PC-9 (cell line): ENCODE measurements around the gene PKIB. TPM values are rescaled to one million over a fixed set of nuclear protein-coding genes. Genes with fewer than 3 reads are reported as not detected.
A peak's percentile ranks its signal among the peaks of the same experiment; 100 is the strongest.

Experiments
- BruUV-seq: library from RNA; stranded (reverse); fragments of 400-500 nt; replicated peaks from 2 replicates; lab custom pipeline; 2021; lab: Mats Ljungman, UMichigan
- CTCF ChIA-PET: fragments of 300-600 bp; sonication (Branson Sonifier 250); formaldehyde crosslinking; loops from one replicate; lab custom pipeline; 2022; ENCODE audit warnings: antibody characterized with exemption; lab: Charles Lee
- POLR2A ChIA-PET: fragments of 300-600 bp; sonication (Branson Sonifier 250); formaldehyde crosslinking; loops from one replicate; lab custom pipeline; 2022; ENCODE audit warnings: antibody characterized with exemption; ENCODE audit not compliant: unreplicated experiment; lab: Charles Lee
- DNase-seq, 2 experiments: peaks; one replicate each; pipeline versions ENCODE4 v3.0.0 to v3.0.0-alpha.2; 2015 to 2022; ENCODE audit warnings: mixed read lengths in 1 of 2
- H2AFZ ChIP-seq: fragments of 200-600 bp; sonication (generic); 2 replicates; pipeline ENCODE4 v1.8.1; 2017; ENCODE audit warnings: antibody characterized with exemption
- H3F3A ChIP-seq: fragments of 200-600 bp; sonication (generic); 2 replicates; pipeline ENCODE4 v1.8.1; 2017; ENCODE audit warnings: antibody characterized with exemption, mild to moderate bottlenecking, low read depth; ENCODE audit not compliant: insufficient read depth
- H3K27ac ChIP-seq: fragments of 200-600 bp; sonication (generic); 2 replicates; pipeline ENCODE4 v1.6.1; 2016; ENCODE audit warnings: mixed run types
- H3K27me3 ChIP-seq: fragments of 200-600 bp; sonication (generic); 2 replicates; pipeline ENCODE4 v1.6.1; 2016; ENCODE audit warnings: low read depth, mixed run types; ENCODE audit not compliant: insufficient read depth
- H3K36me3 ChIP-seq: fragments of 200-600 bp; sonication (generic); 2 replicates; pipeline ENCODE4 v1.6.1; 2016; ENCODE audit warnings: low read depth, mixed run types
- H3K4me1 ChIP-seq: fragments of 200-600 bp; sonication (generic); replicated peaks from 2 replicates; pipeline ENCODE4 v1.6.1; 2016; ENCODE audit warnings: mixed run types; ENCODE audit not compliant: insufficient read depth
- H3K4me2 ChIP-seq: fragments of 200-600 bp; sonication (generic); 2 replicates; pipeline ENCODE4 v1.6.1; 2017; ENCODE audit warnings: mixed run types
- H3K4me3 ChIP-seq: fragments of 200-600 bp; sonication (generic); 2 replicates; pipeline ENCODE4 v1.6.1; 2016; ENCODE audit warnings: mixed run types
- H3K79me2 ChIP-seq: fragments of 200-600 bp; sonication (generic); 2 replicates; pipeline ENCODE4 v1.6.1; 2017; ENCODE audit warnings: low read depth, mixed run types
- H3K9me2 ChIP-seq: fragments of 200-600 bp; sonication (generic); 2 replicates; pipeline ENCODE4 v1.8.1; 2017; ENCODE audit warnings: mild to moderate bottlenecking; ENCODE audit not compliant: insufficient read depth
- H3K9me3 ChIP-seq: fragments of 200-600 bp; sonication (generic); 2 replicates; pipeline ENCODE4 v1.8.1; 2016; ENCODE audit warnings: low read depth; ENCODE audit not compliant: insufficient read depth
- H4K20me1 ChIP-seq: fragments of 200-600 bp; sonication (generic); 2 replicates; pipeline ENCODE4 v1.8.1; 2017; ENCODE audit not compliant: insufficient read depth
- EZH2 ChIP-seq: fragments of 200-600 bp; sonication (generic); IDR thresholded peaks from 2 replicates; pipeline ENCODE4 v1.8.0; 2017; ENCODE audit warnings: antibody characterized with exemption, low read depth
- intact Hi-C: fragments of 100-400 bp; cut with micrococcal nuclease; formaldehyde crosslinking; loops from one replicate; pipeline ENCODE4 v1.10.0; 2022; ENCODE audit not compliant: unreplicated experiment
- total RNA-seq: library from RNA; stranded (reverse); gene quantifications from 2 replicates; pipeline ENCODE4 v1.2.3, GENCODE V29; 2021
- TF ChIP-seq, protein P1 (sequence below): fragments of 200-600 bp; sonication (generic); conservative IDR thresholded peaks from 2 replicates; pipeline ENCODE4 v1.6.1; 2017; ENCODE audit warnings: mixed run types, antibody characterized with exemption, mild to moderate bottlenecking, moderate library complexity

The PKIB gene
- total RNA-seq, 1 experiment from 2014 or later: 7.0 TPM

DNA sequence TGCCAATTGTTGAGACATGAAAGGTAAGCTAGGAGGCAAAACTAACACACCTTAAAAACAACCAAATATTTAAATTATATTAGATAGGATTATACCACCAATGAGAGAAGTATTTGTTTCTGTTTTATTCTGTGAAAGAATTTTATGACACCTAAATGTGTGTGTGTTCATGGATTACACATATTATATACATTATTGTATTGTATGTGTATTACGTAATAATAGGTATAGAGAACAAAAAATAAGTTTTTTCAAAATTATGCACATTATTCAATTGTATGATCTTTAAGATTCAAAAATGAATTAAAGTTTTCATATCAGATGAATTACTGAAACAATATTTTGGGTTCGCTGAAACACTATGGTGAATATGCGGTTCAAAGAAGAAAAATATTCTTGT, 85.0 kb downstream of the PKIB start:
- no TSS peak for BruUV-seq
- CTCF ChIA-PET: no interaction called here

DNA sequence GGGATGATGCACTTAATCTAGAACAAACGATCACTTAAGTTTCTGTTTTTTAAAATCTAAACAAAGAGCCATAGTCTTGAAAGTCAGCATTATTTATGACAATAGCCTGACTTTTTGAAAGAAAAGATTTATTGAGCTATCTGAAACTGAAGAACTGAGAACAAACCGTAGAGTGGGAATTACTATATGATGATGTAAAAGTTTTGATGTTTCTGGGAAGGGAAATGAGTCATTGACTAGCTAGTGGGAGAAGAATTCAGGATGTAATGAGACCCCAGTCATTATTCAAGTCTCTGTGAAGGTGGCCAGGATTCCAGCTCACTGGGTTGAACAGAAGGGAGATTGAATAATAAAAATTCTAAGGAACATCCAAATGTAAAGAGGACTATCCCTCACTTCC, 85.9 kb downstream of the PKIB start:
- Histone ChIP-seq H3K9me3 (peaks cover 6% of the 10 kb centered on the region; the same call in 1 of the 2 replicates), H3K79me2 (no peaks in the 10 kb centered on the region), H4K20me1 (no peaks in the 10 kb centered on the region), H3K27ac (peak overlapping the region; percentile 96), H2AFZ (no peak overlapping the region), H3K36me3 (no peaks in the 10 kb centered on the region), H3K4me3 (peak overlapping the region; percentile 12; the same call in 1 of the 2 replicates), H3K4me1 (peaks cover 58% of the 10 kb centered on the region), H3F3A (peaks cover 29% of the 10 kb centered on the region), H3K4me2 (peak overlapping the region; percentile 64), H3K27me3 (no peaks in the 10 kb centered on the region), H3K9me2 (no peaks in the 10 kb centered on the region)
- intact Hi-C loops: loop anchor here (2.0 kb wide), 2 partner anchors 43 to 85 kb away; partner anchors contain the start of gene PKIB
- BruUV-seq: no TSS peak
- CTCF ChIA-PET: interaction anchor here (0.5 kb wide), 1 partner anchor 120 kb away, joined by 5 read pairs; no protein-coding TSS in a partner anchor
- POLR2A ChIA-PET: no interaction called here
- DNase-seq: peak in 1 of 2 experiments; percentile 77
- TF ChIP-seq EZH2: no peak

More for the DNA sequence above, 85.0 kb downstream of the PKIB start:
- intact Hi-C loops: no loop called here
- POLR2A ChIA-PET: no interaction called here
- no peak for DNase-seq
- H3K79me2 ChIP-seq: no peaks in the 10 kb centered on the region
- H3K9me2 ChIP-seq: no peaks in the 10 kb centered on the region
- peaks cover 6% of the 10 kb centered on the region; the same call in 1 of the 2 replicates for H3K9me3 ChIP-seq
- TF ChIP-seq, protein P1, sequence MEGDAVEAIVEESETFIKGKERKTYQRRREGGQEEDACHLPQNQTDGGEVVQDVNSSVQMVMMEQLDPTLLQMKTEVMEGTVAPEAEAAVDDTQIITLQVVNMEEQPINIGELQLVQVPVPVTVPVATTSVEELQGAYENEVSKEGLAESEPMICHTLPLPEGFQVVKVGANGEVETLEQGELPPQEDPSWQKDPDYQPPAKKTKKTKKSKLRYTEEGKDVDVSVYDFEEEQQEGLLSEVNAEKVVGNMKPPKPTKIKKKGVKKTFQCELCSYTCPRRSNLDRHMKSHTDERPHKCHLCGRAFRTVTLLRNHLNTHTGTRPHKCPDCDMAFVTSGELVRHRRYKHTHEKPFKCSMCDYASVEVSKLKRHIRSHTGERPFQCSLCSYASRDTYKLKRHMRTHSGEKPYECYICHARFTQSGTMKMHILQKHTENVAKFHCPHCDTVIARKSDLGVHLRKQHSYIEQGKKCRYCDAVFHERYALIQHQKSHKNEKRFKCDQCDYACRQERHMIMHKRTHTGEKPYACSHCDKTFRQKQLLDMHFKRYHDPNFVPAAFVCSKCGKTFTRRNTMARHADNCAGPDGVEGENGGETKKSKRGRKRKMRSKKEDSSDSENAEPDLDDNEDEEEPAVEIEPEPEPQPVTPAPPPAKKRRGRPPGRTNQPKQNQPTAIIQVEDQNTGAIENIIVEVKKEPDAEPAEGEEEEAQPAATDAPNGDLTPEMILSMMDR: no peak
- no peak for TF ChIP-seq EZH2
- H3K27me3 ChIP-seq: no peaks in the 10 kb centered on the region
- peaks cover 58% of the 10 kb centered on the region for H3K4me1 ChIP-seq
- no peaks in the 10 kb centered on the region for H4K20me1 ChIP-seq
- peak overlapping the region; percentile 96 for H3K27ac ChIP-seq
- H3K4me3 ChIP-seq: no peak overlapping the region
- H3K4me2 ChIP-seq: peak overlapping the region; percentile 64
- no peaks in the 10 kb centered on the region for H3K36me3 ChIP-seq
- H2AFZ ChIP-seq: no peak overlapping the region
- H3F3A ChIP-seq: peaks cover 29% of the 10 kb centered on the region

DNA sequence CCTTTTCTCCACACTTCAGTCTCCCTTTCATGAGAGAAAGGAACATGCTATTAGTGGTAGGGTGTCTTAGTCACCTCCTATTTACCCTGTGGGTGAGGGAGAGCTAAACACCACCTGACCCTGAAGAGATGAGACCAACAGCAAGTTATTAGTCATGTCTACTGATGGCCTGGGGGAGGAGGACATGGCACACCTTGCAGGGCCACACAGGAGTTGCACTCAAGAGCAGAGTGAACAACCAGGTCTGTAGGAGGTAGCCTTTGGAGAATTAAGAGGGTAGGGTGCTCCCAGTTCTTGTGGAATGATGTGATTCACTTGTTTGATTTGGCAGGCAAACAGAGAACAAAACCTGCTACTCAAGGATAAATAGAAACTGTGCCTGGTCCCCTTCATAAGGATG, 86.6 kb downstream of the PKIB start:
- Histone ChIP-seq H2AFZ (no peak overlapping the region), H3K9me3 (peaks cover 6% of the 10 kb centered on the region; the same call in 1 of the 2 replicates), H4K20me1 (no peaks in the 10 kb centered on the region), H3F3A (peaks cover 29% of the 10 kb centered on the region), H3K27ac (peak overlapping the region; percentile 96), H3K4me3 (no peak overlapping the region), H3K4me1 (peaks cover 55% of the 10 kb centered on the region), H3K9me2 (no peaks in the 10 kb centered on the region), H3K27me3 (no peaks in the 10 kb centered on the region), H3K79me2 (no peaks in the 10 kb centered on the region), H3K36me3 (no peaks in the 10 kb centered on the region), H3K4me2 (peak overlapping the region; percentile 64)
- ChIA-PET POLR2A (interaction anchor here (0.5 kb wide), 1 partner anchor 26 kb away, joined by 3 read pairs; no protein-coding TSS in a partner anchor), CTCF (no interaction called here)
- TF ChIP-seq EZH2: no peak
- TF ChIP-seq, protein P1: no peak
- no TSS peak for BruUV-seq
- DNase-seq: peak; percentile 67 to 99
- intact Hi-C loops: loop anchor here (2.0 kb wide), 2 partner anchors 44 to 86 kb away; partner anchors contain the start of gene PKIB
